Hepatic stellate cell (primary cell): Measurements from ENCODE around the gene IVD.

ENCODE experiments used
- DNase-seq: peaks from one replicate; pipeline ENCODE4 v3.0.0; 2011; ENCODE audit warnings: low spot score

The IVD gene

GRCh38 chr15:40405501-40406381 lies at the start of gene IVD:
IVD (plus strand) TSS chr15:40405795; CDS start chr15:40405828, 33 bp downstream.
- DNase-seq: peak; percentile 100

GRCh38 chr15:40355976-40356585 lies 49.5 kb upstream of the IVD start:
- DNase-seq: no peak

- no peak for DNase-seq
Measured at GRCh38 chr15:40357246-40357645, 48.3 kb upstream of the IVD start.

GRCh38 chr15:40357723-40358470 lies 47.7 kb upstream of the IVD start, which contains the start of gene DISP2:
DISP2 (plus strand) TSS chr15:40358219; CDS start chr15:40358322, 103 bp downstream.
- peak; percentile 99 for DNase-seq

- DNase-seq: no peak
Measured at GRCh38 chr15:40358471-40359353, 46.9 kb upstream of the IVD start.

- DNase-seq: no peak
Measured at GRCh38 chr15:40360015-40360414, 45.6 kb upstream of the IVD start.

- no peak for DNase-seq
Measured at GRCh38 chr15:40361640-40362039, 44.0 kb upstream of the IVD start.

- DNase-seq: no peak
Measured at GRCh38 chr15:40363611-40364010, 42.0 kb upstream of the IVD start.

GRCh38 chr15:40364251-40364650 lies 41.3 kb upstream of the IVD start:
- DNase-seq: no peak

GRCh38 chr15:40365016-40365415 lies 40.6 kb upstream of the IVD start:
- no peak for DNase-seq

GRCh38 chr15:40365624-40366456 lies 39.8 kb upstream of the IVD start:
- DNase-seq: no peak

- DNase-seq: no peak
Measured at GRCh38 chr15:40366457-40367370, 38.9 kb upstream of the IVD start.

- no peak for DNase-seq
Measured at GRCh38 chr15:40367371-40367685, 38.3 kb upstream of the IVD start.

- DNase-seq: peak; percentile 90
Measured at GRCh38 chr15:40367686-40368611, 37.6 kb upstream of the IVD start.

- DNase-seq: no peak
Measured at GRCh38 chr15:40368719-40369473, 36.7 kb upstream of the IVD start.

GRCh38 chr15:40369474-40369869 lies 36.1 kb upstream of the IVD start:
- no peak for DNase-seq

- DNase-seq: no peak
Measured at GRCh38 chr15:40369971-40370370, 35.6 kb upstream of the IVD start.

- peak; percentile 59 for DNase-seq
Measured at GRCh38 chr15:40372981-40373380, 32.6 kb upstream of the IVD start.
